Measurements from ENCODE around the gene UFSP2.
"Not testable (repeated sequence)": the region's sequence is repeated elsewhere in the genome, so short reads cannot be mapped to it uniquely, and the experiment has no call there.

The UFSP2 gene

GRCh38 chr4:185383451-185383850 lies 42.3 kb downstream of the UFSP2 start:
- no peak for DNase-seq (ENCODE audit: low spot score)

GRCh38 chr4:185382754-185383153 lies 43.0 kb downstream of the UFSP2 start:
- DNase-seq (ENCODE audit: low spot score), result no peak

- no peak for DNase-seq (ENCODE audit: low spot score)
Observed at GRCh38 chr4:185381288-185382196, 44.2 kb downstream of the UFSP2 start.

GRCh38 chr4:185380320-185380719 lies 45.4 kb downstream of the UFSP2 start:
- no peak for DNase-seq (ENCODE audit: low spot score)

- DNase-seq (ENCODE audit: low spot score), result no peak
Observed at GRCh38 chr4:185379326-185380295, 46.2 kb downstream of the UFSP2 start.

GRCh38 chr4:185378264-185378663 lies 47.5 kb downstream of the UFSP2 start:
- no peak for DNase-seq (ENCODE audit: low spot score)

GRCh38 chr4:185374573-185374972 lies 51.2 kb downstream of the UFSP2 start:
- no peak for DNase-seq (ENCODE audit: low spot score)

- DNase-seq (ENCODE audit: low spot score), result no peak
Observed at GRCh38 chr4:185374027-185374426, 51.7 kb downstream of the UFSP2 start.

GRCh38 chr4:185371702-185372101 lies 54.1 kb downstream of the UFSP2 start:
- DNase-seq (ENCODE audit: low spot score), result no peak

GRCh38 chr4:185370268-185370949 lies 55.4 kb downstream of the UFSP2 start:
- DNase-seq (ENCODE audit: low spot score), result no peak

- DNase-seq (ENCODE audit: low spot score), result no peak
Observed at GRCh38 chr4:185369731-185370130, 56.0 kb downstream of the UFSP2 start.

GRCh38 chr4:185364886-185365285 lies 60.9 kb downstream of the UFSP2 start:
- DNase-seq (ENCODE audit: low spot score), result no peak

GRCh38 chr4:185363251-185363650 lies 62.5 kb downstream of the UFSP2 start:
- no peak for DNase-seq (ENCODE audit: low spot score)

GRCh38 chr4:185362570-185362969 lies 63.2 kb downstream of the UFSP2 start:
- DNase-seq (ENCODE audit: low spot score), result not testable (repeated sequence)

GRCh38 chr4:185361872-185362271 lies 63.9 kb downstream of the UFSP2 start:
- no peak for DNase-seq (ENCODE audit: low spot score)

GRCh38 chr4:185359767-185360446 lies 65.9 kb downstream of the UFSP2 start:
- DNase-seq (ENCODE audit: low spot score), result no peak

GRCh38 chr4:185358959-185359358 lies 66.8 kb downstream of the UFSP2 start:
- DNase-seq (ENCODE audit: low spot score), result no peak

GRCh38 chr4:185358514-185358913 lies 67.2 kb downstream of the UFSP2 start:
- peak; percentile 26 for DNase-seq (ENCODE audit: low spot score)

- DNase-seq (ENCODE audit: low spot score), result no peak
Observed at GRCh38 chr4:185357733-185358440, 67.9 kb downstream of the UFSP2 start.

GRCh38 chr4:185357211-185357610 lies 68.6 kb downstream of the UFSP2 start:
- no peak for DNase-seq (ENCODE audit: low spot score)

- no peak for DNase-seq (ENCODE audit: low spot score)
Observed at GRCh38 chr4:185352741-185353140, 73.0 kb downstream of the UFSP2 start.

Measured in kidney capillary endothelial cell (primary cell).